Heart right ventricle (tissue), 16 donors: Measurements from ENCODE around the gene CFAP68. TPM values are rescaled to one million over a fixed set of nuclear protein-coding genes. Genes with fewer than 3 reads are reported as not detected.
A peak's percentile ranks its signal among the peaks of the same experiment; 100 is the strongest.

Source experiments
- ATAC-seq, 8 donors: fragments of 200-7000 bp; cut with Tn5 transposase; one replicate each; pipeline ENCODE4 v1.9.1; 2020; ENCODE audit warnings: mild to moderate bottlenecking in 8 of 8, moderate library complexity in 8 of 8, moderate number of reproducible peaks in 1 of 8
- DNase-seq, 2 donors: peaks; one replicate each; pipeline ENCODE4 v3.0.0-alpha.2; 2020
- H3K27ac ChIP-seq, 10 donors: fragments of 200-600 bp; sonication (generic) in 2 of 10; one replicate each; pipeline versions ENCODE4 v1.5.0 to v1.8.0; 2020 to 2022; ENCODE audit warnings: mild to moderate bottlenecking in 3 of 10
- H3K27me3 ChIP-seq, 7 donors: fragments of 200-600 bp; one replicate each; pipeline ENCODE4 v1.8.0; 2021 to 2022; ENCODE audit warnings: mild to moderate bottlenecking in 2 of 7
- H3K36me3 ChIP-seq, 9 donors: fragments of 200-600 bp; sonication (generic) in 1 of 9; one replicate each; pipeline versions ENCODE4 v1.5.0 to v1.8.0; 2020 to 2022; ENCODE audit warnings: mild to moderate bottlenecking in 2 of 9
- H3K4me1 ChIP-seq, 9 donors: fragments of 200-600 bp; sonication (generic) in 1 of 9; one replicate each; pipeline versions ENCODE4 v1.5.0 to v1.8.0; 2020 to 2022; ENCODE audit warnings: mild to moderate bottlenecking in 4 of 9
- H3K4me3 ChIP-seq, 10 donors: fragments of 200-600 bp; sonication (generic) in 2 of 10; one replicate each; pipeline versions ENCODE4 v1.5.0 to v1.8.0; 2020 to 2022; ENCODE audit warnings: mild to moderate bottlenecking in 7 of 10, moderate library complexity in 2 of 10
- H3K9me3 ChIP-seq, 11 donors: fragments of 200-600 bp in 10 of 11; sonication (generic) in 2 of 11; one replicate each; pipeline versions ENCODE4 v1.5.0 to v1.8.0; 2013 to 2022; ENCODE audit warnings: mild to moderate bottlenecking in 2 of 11, control low read depth in 1 of 11, moderate library complexity in 1 of 11
- WGBS, 2 donors: extraction: QIAGEN DNeasy Blood & Tissue Kit; methylation state at CpG; one replicate each; pipeline ENCODE4 v1.1.7; 2013; ENCODE audit warnings: inconsistent platforms in 1 of 2; 5-methylcytosine and 5-hydroxymethylcytosine counted together
- intact Hi-C, 10 donors: fragments of 100-400 bp; cut with DNase I; formaldehyde crosslinking; loops; one replicate each; pipeline versions ENCODE4 v1.11.1 to v1.14.2; 2022
- polyA plus RNA-seq, 2 donors: library from polyadenylated mRNA; stranded (reverse); fragments of 200-250 nt; gene quantifications; one replicate each; pipeline ENCODE4 v1.2.3, GENCODE V29; 2013
- total RNA-seq, 10 donors: library from RNA; stranded (reverse); fragmentation: NEBNext Ultra II Directional in 3 of 10; extraction: Animal tissue kit (Norgen Biotek cat#: 25700) in 3 of 10; gene quantifications; one replicate each; pipeline versions ENCODE4 v1.2.1 to v1.2.4, GENCODE V29; 2021 to 2023
- TF ChIP-seq, protein P1 (sequence below), 9 donors: fragments of 200-600 bp; sonication (generic) in 2 of 9; IDR thresholded peaks; one replicate each; pipeline versions ENCODE4 v1.5.0 to v1.8.0; 2021 to 2022; ENCODE audit warnings: antibody characterized with exemption in 9 of 9, mild to moderate bottlenecking in 5 of 9, moderate library complexity in 1 of 9
- donor health status: Arrhythmogenic right ventricular cardiomyopathy.
- donor health status: ischemic (EF 13 %, LVEDD 7.1; RV severe dilation, severe dysfunction).
- donor health status: healthy with polysubstance abuse.
- donor health status: DM: no; HTN: yes; CAD: no.
- donor health status: DM: no; HTN: no; CAD: no.
- donor health status: ischemic (EF 25% LVEDD 6.9; RV normal size, moderate dysfunction).
- donor health status: ischemic (EF 25% LVEDD 5.7; RV mildly dilated, moderate dysfunction).
- donor health status: healthy.
- donor health status: DM: yes; HTN: yes; CAD: no.
- donor health status: Ischemic cardiomyopathy.
- donor health status: ischemic (EF 35%, LVEDD 5.7; RV mildly dilated, moderate dysfunction).
- donor health status: nonischemic (EF 11% LVEDD 7.7; RV severe dilation, severe dysfunction).
- donor health status: DM: yes; HTN: yes; CAD: no.
- donor health status: PGD.
- donor health status: ischemic (EF 29% LVEDD 5.4; RV normal size, mild dysfunction).
- donor health status: nonischemic (EF 23%, LVEDD 6.1; RV moderate dilation, normal function).

The CFAP68 gene
- total and polyA plus RNA-seq, 12 donors, result 14.7 to 38.5 (median 29.6) TPM

DNA sequence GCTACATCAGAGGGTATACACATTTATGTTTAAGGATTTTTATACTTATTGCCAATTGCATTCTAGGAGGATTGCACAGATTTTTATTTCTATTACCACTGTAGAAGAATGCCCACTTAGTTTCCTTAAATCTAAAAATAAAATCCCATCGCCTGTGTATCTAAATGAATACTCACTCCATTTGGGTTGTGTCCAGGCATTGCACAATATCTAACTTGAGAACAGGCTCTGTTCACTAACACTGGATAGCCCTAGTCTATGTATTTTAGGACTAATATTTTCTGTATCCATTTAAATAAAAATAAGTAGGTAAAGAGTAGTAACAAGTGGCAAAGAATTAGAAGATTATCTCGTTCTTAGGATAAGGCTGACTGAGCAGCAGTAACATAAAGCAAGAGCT, 43.5 kb downstream of the CFAP68 start:
- H3K27ac ChIP-seq, result peak overlapping the region; percentile 70 to 95 (median 91)
- 5 to 11% methylated on average over 2 of the region's 2 CpGs for WGBS, 2 donors
- ATAC-seq (peak in 3 of 8 donors; percentile 29 to 40 (median 37)), DNase-seq (peak in 1 of 2 donors; percentile 84)
- H3K4me3 ChIP-seq, result peak overlapping the region in 5 of 10 donors; percentile 24 to 43 (median 31)
- intact Hi-C loops, result loop anchor here in 4 of 10 donors (5.0 to 10.0 kb wide), 3 partner anchors 46 to 162 kb away; partner anchors contain the start of genes CFAP68 (in 3 of the 4), FDXACB1 (in 3 of the 4), ALG9 (in 2 of the 4) and SDHD (in 1 of the 4)
- no peaks in the 10 kb centered on the region for H3K27me3 ChIP-seq
- H3K36me3 ChIP-seq, result no peaks in the 10 kb centered on the region
- peaks cover 5 to 65% (median 49%) of the 10 kb centered on the region in 9 donors for H3K4me1 ChIP-seq
- TF ChIP-seq, protein P1, sequence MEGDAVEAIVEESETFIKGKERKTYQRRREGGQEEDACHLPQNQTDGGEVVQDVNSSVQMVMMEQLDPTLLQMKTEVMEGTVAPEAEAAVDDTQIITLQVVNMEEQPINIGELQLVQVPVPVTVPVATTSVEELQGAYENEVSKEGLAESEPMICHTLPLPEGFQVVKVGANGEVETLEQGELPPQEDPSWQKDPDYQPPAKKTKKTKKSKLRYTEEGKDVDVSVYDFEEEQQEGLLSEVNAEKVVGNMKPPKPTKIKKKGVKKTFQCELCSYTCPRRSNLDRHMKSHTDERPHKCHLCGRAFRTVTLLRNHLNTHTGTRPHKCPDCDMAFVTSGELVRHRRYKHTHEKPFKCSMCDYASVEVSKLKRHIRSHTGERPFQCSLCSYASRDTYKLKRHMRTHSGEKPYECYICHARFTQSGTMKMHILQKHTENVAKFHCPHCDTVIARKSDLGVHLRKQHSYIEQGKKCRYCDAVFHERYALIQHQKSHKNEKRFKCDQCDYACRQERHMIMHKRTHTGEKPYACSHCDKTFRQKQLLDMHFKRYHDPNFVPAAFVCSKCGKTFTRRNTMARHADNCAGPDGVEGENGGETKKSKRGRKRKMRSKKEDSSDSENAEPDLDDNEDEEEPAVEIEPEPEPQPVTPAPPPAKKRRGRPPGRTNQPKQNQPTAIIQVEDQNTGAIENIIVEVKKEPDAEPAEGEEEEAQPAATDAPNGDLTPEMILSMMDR (IDR thresholded peaks at IDR 0.05), result no peak
- no peaks in the 10 kb centered on the region for H3K9me3 ChIP-seq

DNA sequence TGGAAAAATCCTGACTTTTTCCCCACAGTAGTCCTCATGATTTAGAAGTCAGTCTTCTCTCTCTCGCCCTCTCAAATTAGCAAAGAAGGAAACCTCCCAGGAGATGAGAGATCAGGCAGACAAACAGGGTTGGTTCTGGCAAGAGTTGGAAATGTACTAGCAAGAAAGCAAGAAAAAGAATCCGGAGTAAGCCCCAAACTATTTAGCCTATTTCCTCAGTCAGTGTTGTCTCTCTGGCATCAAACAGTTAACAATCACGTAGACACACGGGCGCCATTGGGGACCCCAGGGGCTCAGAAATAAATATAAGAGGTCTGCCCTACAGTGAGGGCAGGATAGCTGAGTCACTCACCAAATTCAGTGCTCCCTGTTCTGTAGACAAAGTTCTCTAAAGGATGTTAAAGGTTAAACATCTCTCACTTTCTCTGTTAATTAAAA, 44.0 kb downstream of the CFAP68 start:
- DNase-seq (no peak), ATAC-seq (peak in 1 of 8 donors; percentile 6)
- peaks cover 5 to 64% (median 47%) of the 10 kb centered on the region in 9 donors for H3K4me1 ChIP-seq
- H3K36me3 ChIP-seq, result no peaks in the 10 kb centered on the region
- no peaks in the 10 kb centered on the region for H3K9me3 ChIP-seq
- no peaks in the 10 kb centered on the region for H3K27me3 ChIP-seq
- intact Hi-C loops, result loop anchor here in 4 of 10 donors (5.0 to 10.0 kb wide), 3 partner anchors 46 to 161 kb away; partner anchors contain the start of genes CFAP68 (in 3 of the 4), FDXACB1 (in 3 of the 4), ALG9 (in 2 of the 4) and SDHD (in 1 of the 4)
- TF ChIP-seq, protein P1 (IDR thresholded peaks at IDR 0.05), result no peak
- H3K27ac ChIP-seq, result peak overlapping the region; percentile 70 to 95 (median 91)
- peak overlapping the region in 5 of 10 donors; percentile 24 to 43 (median 31) for H3K4me3 ChIP-seq
- 7 to 13% methylated on average over 5 of the region's 5 CpGs for WGBS, 2 donors

DNA sequence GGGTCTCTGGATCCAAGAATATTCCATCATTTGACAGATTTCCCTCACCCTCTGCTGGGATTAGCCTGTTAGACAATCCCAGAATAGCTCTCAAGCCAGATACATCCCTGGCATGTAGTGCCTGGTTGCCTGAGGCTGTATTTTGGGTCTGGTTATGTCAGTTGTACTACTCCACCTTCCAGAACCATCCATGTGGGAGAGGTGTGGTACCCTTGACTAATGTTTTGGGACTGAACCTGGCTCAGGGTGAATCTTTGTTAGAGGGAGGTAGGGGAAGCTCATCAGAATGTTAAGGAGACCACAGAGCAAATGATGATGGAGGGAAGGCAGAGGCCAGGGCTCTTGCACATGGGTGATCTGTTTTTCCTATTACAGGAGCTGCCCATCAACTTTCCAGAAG, 44.6 kb downstream of the CFAP68 start:
- H3K4me1 ChIP-seq, result peaks cover 5 to 58% (median 41%) of the 10 kb centered on the region in 9 donors
- no peaks in the 10 kb centered on the region for H3K36me3 ChIP-seq
- intact Hi-C loops, result loop anchor here in 4 of 10 donors (5.0 to 10.0 kb wide), 3 partner anchors 47 to 161 kb away; partner anchors contain the start of genes CFAP68 (in 3 of the 4), FDXACB1 (in 3 of the 4), ALG9 (in 2 of the 4) and SDHD (in 1 of the 4)
- H3K4me3 ChIP-seq, result peak overlapping the region in 3 of 10 donors; percentile 31 to 43 (median 34)
- no peak for DNase-seq
- H3K27me3 ChIP-seq, result no peaks in the 10 kb centered on the region
- TF ChIP-seq, protein P1 (IDR thresholded peaks at IDR 0.05), result no peak
- peak overlapping the region; percentile 70 to 95 (median 91) for H3K27ac ChIP-seq
- no peaks in the 10 kb centered on the region for H3K9me3 ChIP-seq
- peak in 1 of 8 donors; percentile 27 for ATAC-seq

DNA sequence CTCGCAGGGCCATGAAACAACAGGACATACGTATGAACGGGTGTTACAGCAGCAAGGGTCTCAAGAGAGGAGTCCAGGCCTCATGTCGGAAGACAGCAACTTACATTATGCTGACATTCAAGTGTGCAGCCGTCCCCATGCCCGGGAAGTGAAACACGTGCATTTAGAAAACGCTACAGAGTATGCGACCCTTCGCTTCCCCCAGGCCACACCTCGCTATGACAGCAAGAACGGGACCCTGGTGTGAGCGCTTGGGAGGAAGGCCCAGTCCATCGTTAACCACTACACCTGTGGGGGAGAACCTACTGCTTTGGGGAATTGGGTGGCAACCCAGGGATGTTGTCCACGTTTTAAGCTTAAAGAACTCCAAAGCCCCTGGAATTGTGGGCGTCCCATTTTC, 46.6 kb downstream of the CFAP68 start:
- H3K27ac ChIP-seq, result peak overlapping the region in 9 of 10 donors; percentile 71 to 94 (median 86)
- peak overlapping the region in 5 of 10 donors; percentile 22 to 58 (median 52) for H3K4me3 ChIP-seq

More for the DNA sequence above, 46.6 kb downstream of the CFAP68 start:
- intact Hi-C loops, result loop anchor here in 7 of 10 donors (2.0 to 10.0 kb wide), 5 partner anchors 44 to 161 kb away; partner anchors contain the start of genes CFAP68 (in 4 of the 7), FDXACB1 (in 4 of the 7), SDHD (in 3 of the 7) and TIMM8B (in 3 of the 7)
- 92 to 93% methylated on average over 16 of the region's 16 CpGs for WGBS, 2 donors
- ATAC-seq, result no peak
- H3K9me3 ChIP-seq, result no peaks in the 10 kb centered on the region
- TF ChIP-seq, protein P1 (IDR thresholded peaks at IDR 0.05), result no peak
- no peak for DNase-seq
- H3K4me1 ChIP-seq, result peaks cover 5 to 56% (median 40%) of the 10 kb centered on the region in 9 donors
- H3K27me3 ChIP-seq, result no peaks in the 10 kb centered on the region
- H3K36me3 ChIP-seq, result no peaks in the 10 kb centered on the region
